H1 (cell line): ENCODE measurements around the gene TSPAN1. TPM values are rescaled to one million over a fixed set of nuclear protein-coding genes. Genes with fewer than 3 reads are reported as not detected.

Experiments
- CTCF ChIA-PET: fragments of 300-600 bp; sonication (Branson Sonifier 250); formaldehyde crosslinking; loops from one replicate; lab custom pipeline; 2021; ENCODE audit not compliant: partially characterized antibody; lab: Charles Lee
- POLR2A ChIA-PET: fragments of 300-600 bp; sonication (Branson Sonifier 250); formaldehyde crosslinking; loops from one replicate; lab custom pipeline; 2021; ENCODE audit warnings: inconsistent platforms; ENCODE audit not compliant: partially characterized antibody; lab: Charles Lee
- DNase-seq, 2 experiments: peaks; one replicate each; pipeline versions ENCODE4 v3.0.0 to v3.0.0-alpha.2; 2010 to 2022; ENCODE audit warnings: low spot score in 2 of 2, low read depth in 1 of 2, mixed read lengths in 1 of 2
- FAIRE-seq: peaks from 2 replicates; lab custom pipeline; 2011; peaks lifted over from hg19 to GRCh38; lab: Jason Lieb, UNC
- H2AFZ ChIP-seq: 2 replicates; pipeline ENCODE4 v1.8.1; 2012; ENCODE audit warnings: low read length, inconsistent platforms
- H2AK5ac ChIP-seq: 2 replicates; pipeline ENCODE4 v1.6.1; 2013; ENCODE audit warnings: low read depth, low read length
- H2BK120ac ChIP-seq: replicated peaks from 2 replicates; pipeline ENCODE3; 2013; ENCODE audit warnings: low read depth, low read length, inconsistent platforms
- H2BK12ac ChIP-seq: 2 replicates; pipeline ENCODE4 v1.6.1; 2013; ENCODE audit warnings: low read depth, low read length
- H2BK15ac ChIP-seq: 2 replicates; pipeline ENCODE4 v1.6.1; 2013; ENCODE audit warnings: low read length
- H2BK20ac ChIP-seq: 2 replicates; pipeline ENCODE4 v1.6.1; 2013; ENCODE audit warnings: low read length
- H2BK5ac ChIP-seq: 2 replicates; pipeline ENCODE4 v1.6.1; 2013; ENCODE audit warnings: low read depth, low read length
- H3K14ac ChIP-seq: 2 replicates; pipeline ENCODE4 v1.6.1; 2013; ENCODE audit warnings: inconsistent platforms; ENCODE audit not compliant: insufficient read length
- H3K18ac ChIP-seq: 2 replicates; pipeline ENCODE4 v1.6.1; 2013; ENCODE audit warnings: low read length; ENCODE audit errors: extremely low read depth
- H3K23ac ChIP-seq: 2 replicates; pipeline ENCODE4 v1.6.1; 2013; ENCODE audit warnings: inconsistent platforms; ENCODE audit not compliant: insufficient read length
- H3K23me2 ChIP-seq: 2 replicates; pipeline ENCODE4 v1.6.1; 2013; ENCODE audit warnings: low read depth, low read length
- H3K27ac ChIP-seq: 2 replicates; pipeline ENCODE4 v1.6.1; 2011; ENCODE audit warnings: low read depth, low read length, inconsistent platforms
- H3K27me3 ChIP-seq, 4 experiments: replicated peaks in 1 of 4; 1 replicate in 1 of 4; 2 replicates in 3 of 4; pipeline versions ENCODE4 v1.6.1 to v1.8.1; 2011 to 2013; ENCODE audit warnings: low read length in 3 of 4, mild to moderate bottlenecking in 3 of 4, inconsistent platforms in 2 of 4, mixed read lengths in 2 of 4, moderate library complexity in 1 of 4; ENCODE audit not compliant: control insufficient read depth in 3 of 4, insufficient read depth in 3 of 4; ENCODE audit errors: extremely low read depth in 1 of 4
- H3K36me3 ChIP-seq, 4 experiments: 2 replicates each; pipeline versions ENCODE4 v1.6.1 to v1.8.1; 2011 to 2013; ENCODE audit warnings: mild to moderate bottlenecking in 4 of 4, low read length in 3 of 4, moderate library complexity in 2 of 4, control low read depth in 1 of 4, inconsistent platforms in 1 of 4; ENCODE audit not compliant: insufficient read depth in 4 of 4, control insufficient read depth in 2 of 4
- H3K4ac ChIP-seq: replicated peaks from 2 replicates; pipeline ENCODE3; 2013; ENCODE audit warnings: low read length, low read depth, mixed read lengths, inconsistent platforms; ENCODE audit not compliant: insufficient read length
- H3K4me1 ChIP-seq, 4 experiments: replicated peaks in 1 of 4; 1 replicate in 1 of 4; 2 replicates in 3 of 4; pipeline versions ENCODE4 v1.6.1 to v1.8.1; 2011 to 2013; ENCODE audit warnings: low read length in 3 of 4, inconsistent platforms in 2 of 4, mixed read lengths in 1 of 4; ENCODE audit not compliant: insufficient read depth in 4 of 4, control insufficient read depth in 3 of 4
- H3K4me2 ChIP-seq, 2 experiments: 2 replicates each; pipeline versions ENCODE4 v1.6.1 to v1.8.1; 2011 to 2013; ENCODE audit warnings: low read depth in 2 of 2, low read length in 2 of 2, control low read depth in 1 of 2, inconsistent platforms in 1 of 2, mild to moderate bottlenecking in 1 of 2; ENCODE audit not compliant: insufficient read depth in 1 of 2
- H3K4me3 ChIP-seq, 4 experiments: fragments of 200-600, 300-600 bp in 1 of 4; sonication (generic), shearing (Covaris generic), sonication (Bioruptor Twin) in 1 of 4; 2 replicates each; pipeline versions ENCODE4 v1.5.1 to v1.8.1; 2011 to 2016; ENCODE audit warnings: low read length in 4 of 4, low read depth in 3 of 4, control low read depth in 2 of 4, inconsistent platforms in 2 of 4, mild to moderate bottlenecking in 2 of 4, mixed read lengths in 1 of 4, moderate library complexity in 1 of 4; ENCODE audit not compliant: insufficient read depth in 2 of 4; ENCODE audit errors: extremely low read depth in 1 of 4
- H3K56ac ChIP-seq: replicated peaks from 2 replicates; pipeline ENCODE3; 2013; ENCODE audit warnings: low read depth, mild to moderate bottlenecking, mixed read lengths, low read length, inconsistent platforms; ENCODE audit not compliant: insufficient read length
- H3K79me1 ChIP-seq: 2 replicates; pipeline ENCODE4 v1.6.1; 2013; ENCODE audit warnings: low read depth, low read length, control low read depth
- H3K79me2 ChIP-seq, 2 experiments: 2 replicates each; pipeline versions ENCODE4 v1.6.1 to v1.8.1; 2012 to 2013; ENCODE audit warnings: low read length in 2 of 2, mild to moderate bottlenecking in 2 of 2, inconsistent platforms in 1 of 2; ENCODE audit not compliant: insufficient read depth in 2 of 2, control insufficient read depth in 1 of 2
- H3K9ac ChIP-seq, 4 experiments: replicated peaks in 1 of 4; 1 replicate in 1 of 4; 2 replicates in 3 of 4; pipeline versions ENCODE4 v1.6.1 to v1.8.1; 2011 to 2013; ENCODE audit warnings: low read depth in 3 of 4, low read length in 3 of 4, control low read depth in 2 of 4, mild to moderate bottlenecking in 2 of 4, moderate library complexity in 2 of 4, inconsistent platforms in 1 of 4; ENCODE audit errors: extremely low read depth in 1 of 4
- H3K9me3 ChIP-seq, 2 experiments: 2 replicates each; pipeline versions ENCODE4 v1.6.1 to v1.8.1; 2012 to 2013; ENCODE audit warnings: mild to moderate bottlenecking in 2 of 2, moderate library complexity in 2 of 2, control low read depth in 1 of 2, inconsistent platforms in 1 of 2, low read depth in 1 of 2, low read length in 1 of 2, mixed read lengths in 1 of 2; ENCODE audit not compliant: insufficient read depth in 2 of 2
- H4K20me1 ChIP-seq, 2 experiments: replicated peaks in 1 of 2; 2 replicates each; pipeline versions ENCODE3 to v1.8.1; 2011 to 2013; ENCODE audit warnings: inconsistent platforms in 2 of 2, low read length in 2 of 2, mild to moderate bottlenecking in 1 of 2; ENCODE audit not compliant: insufficient read depth in 2 of 2, control insufficient read depth in 1 of 2
- H4K5ac ChIP-seq: 2 replicates; pipeline ENCODE4 v1.6.1; 2013; ENCODE audit warnings: low read length, low read depth, mixed read lengths, inconsistent platforms; ENCODE audit not compliant: insufficient read length
- H4K8ac ChIP-seq: 2 replicates; pipeline ENCODE4 v1.8.0; 2013; ENCODE audit warnings: mild to moderate bottlenecking, moderate library complexity, low read length, inconsistent platforms; ENCODE audit not compliant: insufficient read depth; ENCODE audit errors: extremely low read depth
- H4K91ac ChIP-seq: replicated peaks from 2 replicates; pipeline ENCODE3; 2013; ENCODE audit warnings: low read length, mixed read lengths, inconsistent platforms; ENCODE audit not compliant: insufficient read length
- CTCF ChIP-seq, 3 experiments: IDR thresholded peaks; 1 replicate in 2 of 3; 2 replicates in 1 of 3; pipeline versions ENCODE4 v1.5.1 to v1.6.1; 2011; ENCODE audit warnings: low read length in 3 of 3, mild to moderate bottlenecking in 3 of 3, inconsistent platforms in 2 of 3, low read depth in 1 of 3, moderate library complexity in 1 of 3; ENCODE audit not compliant: insufficient read depth in 1 of 3; ENCODE audit errors: control extremely low read depth in 1 of 3
- EP300 ChIP-seq, 2 experiments: IDR thresholded peaks; 1 replicate in 1 of 2; 2 replicates in 1 of 2; pipeline ENCODE4 v1.6.1; 2011 to 2012; ENCODE audit warnings: low read depth in 2 of 2, low read length in 2 of 2, mild to moderate bottlenecking in 2 of 2, borderline replicate concordance in 1 of 2, inconsistent platforms in 1 of 2, moderate library complexity in 1 of 2
- KDM1A ChIP-seq: fragments of 200-600, 300-600 bp; sonication (generic); IDR thresholded peaks from 2 replicates; pipeline ENCODE4 v1.7.1; 2016; ENCODE audit warnings: mild to moderate bottlenecking, low read length, borderline replicate concordance
- RAD21 ChIP-seq, 2 experiments: IDR thresholded peaks in 1 of 2; conservative IDR thresholded peaks in 1 of 2; 2 replicates each; pipeline ENCODE4 v1.6.1; 2011; ENCODE audit warnings: low read depth in 2 of 2, low read length in 2 of 2, improper control_type of control experiment in 1 of 2, inconsistent platforms in 1 of 2, mild to moderate bottlenecking in 1 of 2, moderate library complexity in 1 of 2
- TAF7 ChIP-seq: optimal IDR thresholded peaks from 2 replicates; pipeline ENCODE3; 2011; ENCODE audit warnings: low read depth, mild to moderate bottlenecking, inconsistent platforms, low read length, moderate library complexity, borderline replicate concordance
- TEAD4 ChIP-seq: IDR thresholded peaks from 2 replicates; pipeline ENCODE4 v1.6.1; 2012; ENCODE audit warnings: low read depth, low read length, inconsistent platforms, mixed read lengths
- WGBS, 2 experiments: shearing (Covaris generic) in 1 of 2; methylation state at CpG; one replicate each; pipeline versions ENCODE4 v1.1.6 to v1.1.7; 2013 to 2015; ENCODE audit warnings: low lambda C conversion rate in 2 of 2, mixed read lengths in 2 of 2, inconsistent platforms in 1 of 2, low coverage in 1 of 2, missing lambda C conversion rate in 1 of 2; ENCODE audit not compliant: insufficient replicate concordance in 2 of 2, insufficient coverage in 1 of 2, insufficient read length in 1 of 2; ENCODE audit errors: extremely low coverage in 1 of 2, missing lambda C conversion rate in 1 of 2; 5-methylcytosine and 5-hydroxymethylcytosine counted together
- polyA plus RNA-seq, 7 experiments: library from polyadenylated mRNA; depleted of rRNA in 3 of 7; stranded (reverse) in 5 of 7; unstranded in 2 of 7; fragments of >200 nt in 5 of 7; fragments of 200-250 nt in 2 of 7; gene quantifications; 1 replicate in 5 of 7; 2 replicates in 1 of 7; 4 replicates in 1 of 7; pipeline versions ENCODE4 v1.2.1 to v1.2.3, GENCODE V29; 2011 to 2013; ENCODE audit warnings: missing spikeins in 2 of 7, mixed read lengths in 2 of 7
- total RNA-seq: library from RNA; stranded (reverse); fragmentation: NEBNext Ultra II Directional; extraction: Animal tissue kit (Norgen Biotek cat#: 25700); gene quantifications from 2 replicates; pipeline ENCODE4 v1.2.1, GENCODE V29; 2021

The TSPAN1 gene
- total and polyA plus RNA-seq, 2 of the 8 experiments (the other 6 are each of a cell fraction or from before 2014, with no cell fraction given), result 0.05 TPM; not detected in 1

GRCh38 chr1:46179138-46180081, 4.5 kb downstream of the TSPAN1 start:
- no peak overlapping the region for H4K8ac ChIP-seq
- H3K56ac ChIP-seq, result no peak overlapping the region
- H4K5ac ChIP-seq, result no peak overlapping the region
- peak overlapping the region; percentile 62; the same call in 1 of the 2 replicates for H2BK12ac ChIP-seq
- DNase-seq (peak; percentile 44 to 85), FAIRE-seq (no peak)
- H3K4me2 ChIP-seq, result no peak overlapping the region
- peak overlapping the region; percentile 90 for H2AFZ ChIP-seq
- no peaks in the 10 kb centered on the region for H3K79me1 ChIP-seq
- peaks cover 2 to 15% (median 6%) of the 10 kb centered on the region in 4 experiments for H3K4me1 ChIP-seq
- no peak overlapping the region for H3K18ac ChIP-seq
- H3K4ac ChIP-seq, result no peak overlapping the region
- H2BK120ac ChIP-seq, result no peak overlapping the region
- no peaks in the 10 kb centered on the region; a peak in 1 of 7 replicates for H3K27me3 ChIP-seq
- H3K4me3 ChIP-seq, result no peak overlapping the region
- peaks cover 2% of the 10 kb centered on the region; the same call in 1 of the 2 replicates for H3K23me2 ChIP-seq
- no peak overlapping the region for H2AK5ac ChIP-seq
- H3K14ac ChIP-seq, result no peak overlapping the region
- no peaks in the 10 kb centered on the region for H3K9me3 ChIP-seq
- no peak overlapping the region for H3K27ac ChIP-seq
- WGBS, 2 experiments, result 31% methylated on average over 10 of the region's 10 CpGs; no CpG with 5 or more reads in 1 of the 2 experiments
- no peak overlapping the region for H3K23ac ChIP-seq
- H3K36me3 ChIP-seq, result no peaks in the 10 kb centered on the region
- no peak overlapping the region for H3K9ac ChIP-seq
- H3K79me2 ChIP-seq, result no peaks in the 10 kb centered on the region
- H2BK5ac ChIP-seq, result no peak overlapping the region
- ChIA-PET POLR2A (interaction anchor here (0.9 to 1.4 kb wide), 2 partner anchors 47 to 594 kb away, joined by 3 to 4 read pairs; partner anchors contain the start of gene PIK3R3), CTCF (interaction anchor here (0.6 to 7.3 kb wide), 18 partner anchors 10 to 818 kb away, joined by 3 to 128 read pairs (median 4); no protein-coding TSS in a partner anchor)
- no peak overlapping the region for H4K91ac ChIP-seq
- peak overlapping the region; percentile 2; the same call in 1 of the 2 replicates for H2BK15ac ChIP-seq
- H2BK20ac ChIP-seq, result peak overlapping the region; percentile 86; the same call in 1 of the 2 replicates
- H4K20me1 ChIP-seq, result peaks cover 0 to 3% of the 10 kb centered on the region in 2 experiments
- TF ChIP-seq KDM1A, result 0 out of 2 replicates have a peak, but pooled peaks have one; percentile 47
- no peak for TF ChIP-seq TEAD4
- peak; percentile 97 to 98 for TF ChIP-seq RAD21 (IDR thresholded peaks at IDR 0.05 in 1 of 2, conservative IDR thresholded peaks at IDR 0.05 in 1 of 2; ENCODE audit: low read depth in 2 of 2, low read length in 2 of 2)
- TF ChIP-seq CTCF (IDR thresholded peaks at IDR 0.05; ENCODE audit: control extremely low read depth in 1 of 3, insufficient read depth in 1 of 3, low read depth in 1 of 3, low read length in 3 of 3), result peak; percentile 62 to 93 (median 87)
- TF ChIP-seq TAF7, result peak; percentile 29
- TF ChIP-seq EP300 (IDR thresholded peaks at IDR 0.05; ENCODE audit: borderline replicate concordance in 1 of 2, low read depth in 2 of 2, low read length in 2 of 2), result peak in 1 of 2 experiments; percentile 16; a peak in 1 of 3 replicates
